GM21423 (cell line): ENCODE results near the gene KDM3B.
"Not testable (repeated sequence)": the region's sequence is repeated elsewhere in the genome, so short reads cannot be mapped to it uniquely, and the experiment has no call there.

Source experiments
- ATAC-seq: cut with Tn5 transposase; IDR thresholded peaks from one replicate; pipeline ENCODE4 v1.9.1; 2021; ENCODE audit warnings: mild to moderate bottlenecking, moderate library complexity; ENCODE audit not compliant: unreplicated experiment

Gene KDM3B

GRCh38 chr5:138386290-138386689, 33.8 kb downstream of the KDM3B start:
- ATAC-seq: no peak

DNA sequence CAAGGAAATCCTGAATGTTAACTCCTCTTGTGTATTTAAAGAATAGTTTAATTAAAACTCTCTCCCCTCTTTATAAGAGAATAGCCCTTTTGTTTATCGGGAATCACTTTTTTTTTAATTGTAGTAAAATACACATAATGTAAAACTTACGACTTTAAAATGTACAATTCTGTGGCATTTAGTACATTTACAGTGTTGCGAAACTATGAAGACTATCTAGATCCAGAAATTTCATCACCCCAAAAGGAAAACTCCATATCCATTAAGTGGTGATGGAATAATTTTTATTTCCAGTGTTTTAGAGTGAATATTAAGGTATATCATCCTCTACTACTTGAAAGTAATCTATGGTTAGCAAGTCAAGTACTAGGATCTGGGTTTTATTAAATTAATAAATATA, 36.8 kb downstream of the KDM3B start:
- no peak for ATAC-seq

DNA sequence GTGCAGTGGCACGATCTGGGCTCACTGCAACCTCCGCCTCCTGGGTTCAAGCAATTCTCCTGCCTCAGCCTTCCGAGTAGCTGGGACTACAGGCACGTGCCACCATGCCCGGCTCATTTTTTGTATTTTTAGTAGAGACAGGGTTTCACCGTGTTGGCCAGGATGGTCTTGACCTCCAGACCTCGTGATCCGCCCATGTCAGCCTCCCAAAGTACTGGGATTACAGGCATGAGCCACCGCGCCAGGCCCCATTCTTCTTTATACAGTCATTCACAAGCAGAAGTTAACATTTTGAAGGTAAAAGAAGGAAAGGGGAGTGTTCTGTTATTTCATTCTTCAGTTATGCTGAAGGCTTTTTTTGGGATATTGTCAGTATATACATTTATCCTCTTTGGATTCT, 37.4 kb downstream of the KDM3B start:
- not testable (repeated sequence) for ATAC-seq

DNA sequence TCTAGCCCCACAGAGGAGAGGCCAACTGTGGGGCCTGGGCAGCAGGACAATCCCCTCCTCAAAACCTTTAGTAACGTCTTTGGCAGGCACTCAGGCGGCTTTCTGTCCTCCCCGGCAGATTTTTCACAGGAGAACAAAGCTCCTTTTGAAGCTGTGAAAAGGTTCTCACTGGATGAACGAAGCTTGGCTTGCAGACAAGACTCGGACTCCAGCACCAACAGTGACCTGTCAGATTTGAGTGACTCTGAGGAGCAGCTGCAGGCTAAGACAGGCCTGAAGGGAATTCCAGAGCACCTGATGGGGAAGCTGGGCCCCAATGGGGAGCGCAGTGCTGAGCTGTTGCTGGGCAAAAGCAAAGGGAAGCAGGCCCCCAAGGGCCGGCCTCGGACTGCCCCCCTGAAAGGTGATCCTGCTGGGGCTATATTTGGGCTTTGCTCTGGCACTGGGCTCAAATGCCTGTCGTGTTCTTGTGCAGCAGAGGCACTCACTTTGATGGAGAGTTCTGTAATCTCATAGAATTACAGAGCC, 39.4 kb downstream of the KDM3B start:
- ATAC-seq: no peak

GRCh38 chr5:138402640-138403039, 50.2 kb downstream of the KDM3B start:
- peak; percentile 84 for ATAC-seq

DNA sequence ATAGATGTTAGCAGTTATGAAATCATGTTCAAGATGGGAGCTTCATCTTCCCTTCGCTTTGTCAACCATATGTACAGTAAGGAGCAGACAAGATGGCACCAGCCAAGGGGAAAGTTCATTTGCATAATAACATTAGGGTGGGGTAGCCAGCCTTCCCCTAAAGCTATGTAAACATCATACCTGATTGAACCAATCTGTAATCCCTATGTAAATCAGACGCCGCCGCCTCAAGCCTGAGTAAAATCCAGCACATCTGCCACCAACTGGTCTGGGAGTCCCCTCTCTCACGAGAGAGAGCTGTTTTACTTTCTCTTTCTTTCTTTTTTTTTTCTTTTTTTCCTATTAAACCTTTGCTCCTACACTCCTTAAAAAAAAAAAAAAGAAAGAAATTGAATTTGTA, 55.5 kb downstream of the KDM3B start:
- no peak for ATAC-seq

DNA sequence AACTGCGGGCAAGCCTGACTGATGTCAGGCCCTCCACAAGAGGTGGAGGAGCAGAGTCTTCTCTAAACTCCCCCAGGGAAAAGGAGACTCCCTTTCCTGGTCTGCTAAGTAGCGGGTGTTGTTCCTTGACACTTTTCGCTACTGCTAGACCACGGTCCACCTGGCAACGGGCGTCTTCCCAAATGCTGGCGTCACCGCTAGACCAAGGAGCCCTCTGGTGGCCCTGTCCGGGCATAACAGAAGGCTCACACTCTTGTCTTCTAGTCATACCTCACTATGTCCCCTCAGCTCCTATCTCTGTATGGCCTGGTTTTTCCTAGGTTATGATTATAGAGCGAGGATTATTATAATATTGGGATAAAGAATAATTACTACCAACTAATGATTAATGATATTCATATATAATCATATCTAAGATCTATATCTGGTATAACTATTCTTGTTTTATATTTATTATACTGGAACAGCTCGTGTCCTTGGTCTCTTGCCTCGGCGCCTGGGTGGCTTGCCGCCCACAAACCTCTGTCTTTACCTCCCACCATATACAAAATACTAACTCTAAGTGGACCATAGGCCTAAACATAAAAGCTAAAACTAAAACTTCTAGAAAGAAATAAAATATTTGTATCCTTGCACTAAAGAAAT, 58.6 kb downstream of the KDM3B start:
- ATAC-seq: not testable (repeated sequence)

- no peak for ATAC-seq
Observed at GRCh38 chr5:138418444-138418843, 66.0 kb downstream of the KDM3B start.

GRCh38 chr5:138425079-138425478, 72.6 kb downstream of the KDM3B start:
- ATAC-seq: no peak

GRCh38 chr5:138435943-138436342, 83.5 kb downstream of the KDM3B start:
- ATAC-seq: no peak

DNA sequence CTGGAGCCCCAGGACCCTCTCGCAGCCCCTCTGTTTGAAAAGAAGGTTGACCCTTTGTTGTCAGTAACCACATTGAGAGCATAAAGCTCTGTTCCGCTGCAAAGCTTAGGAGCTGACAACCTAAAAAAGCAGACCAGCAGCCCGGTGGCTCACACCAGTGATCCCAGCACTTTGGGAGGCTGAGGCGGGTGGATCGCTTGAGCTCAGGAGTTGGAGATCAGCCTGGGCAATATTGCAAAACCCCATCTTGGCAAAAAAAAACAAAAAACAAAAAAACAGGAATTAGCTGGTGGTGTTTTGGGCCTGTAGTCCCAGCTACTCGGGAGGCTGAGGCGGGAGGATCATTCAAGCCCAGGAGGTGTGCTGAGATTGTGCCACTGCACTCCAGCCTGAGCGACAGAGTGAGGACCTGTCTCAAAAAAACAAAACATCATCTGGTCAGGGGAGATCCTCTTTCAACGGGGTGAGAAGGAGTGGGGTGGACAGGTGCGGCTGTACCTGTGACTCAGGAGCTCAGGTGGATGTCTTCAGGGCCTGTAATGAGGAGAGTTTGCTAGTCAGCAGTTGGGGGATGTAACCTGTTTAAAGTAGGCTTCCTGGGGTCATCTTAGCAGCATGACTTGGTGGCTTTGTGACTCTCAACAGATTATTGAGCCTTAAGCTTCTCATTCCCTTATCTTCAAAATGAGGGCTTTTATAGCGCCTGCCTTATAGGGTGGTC, 85.7 kb downstream of the KDM3B start:
- ATAC-seq: no peak

DNA sequence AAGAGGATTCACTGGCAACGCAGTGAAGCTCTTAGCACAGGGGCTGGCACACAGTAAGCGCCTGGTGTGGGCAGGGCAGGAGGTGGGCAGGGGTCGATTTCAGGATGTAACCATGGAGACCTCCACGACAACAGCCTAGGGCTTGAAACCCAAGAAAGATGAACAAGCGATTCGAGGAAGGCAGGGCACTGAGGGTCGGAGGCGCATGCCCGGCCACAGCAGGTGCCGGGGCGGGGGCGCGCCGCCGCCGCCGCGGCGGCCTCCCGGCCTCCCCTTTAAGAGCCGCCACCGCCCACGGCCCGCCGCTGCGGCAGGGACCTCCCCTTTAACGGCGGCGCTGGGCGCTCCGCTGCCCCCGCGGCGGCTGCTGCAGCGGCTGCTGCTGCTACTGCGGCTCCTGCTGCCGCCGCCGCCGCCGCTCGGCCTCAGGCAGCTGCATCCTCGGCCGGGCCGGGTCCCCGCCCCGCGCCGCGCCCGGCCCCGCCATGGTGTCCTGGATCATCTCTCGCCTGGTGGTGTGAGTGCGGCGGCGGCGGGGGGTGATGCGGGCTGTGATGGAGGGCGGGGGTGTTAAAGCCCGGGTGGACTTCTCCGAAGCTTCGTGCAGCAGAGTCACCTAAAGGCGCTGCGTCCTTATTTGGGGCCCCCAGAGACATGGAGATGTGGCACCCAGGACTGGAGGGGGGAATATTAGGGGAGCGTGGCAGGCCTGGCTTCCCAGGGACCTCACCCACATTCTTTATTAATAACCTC, 86.4 kb downstream of the KDM3B start, which contains the start of gene REEP2:
REEP2 (plus strand) TSS at position 334 of the 753 bp plus-strand sequence; CDS start at position 486, 152 bp downstream.
- ATAC-seq: peak; percentile 69

GRCh38 chr5:138439477-138440158, 87.1 kb downstream of the KDM3B start:
- ATAC-seq: no peak

- ATAC-seq: no peak
Observed at GRCh38 chr5:138440159-138441073, 87.9 kb downstream of the KDM3B start.

GRCh38 chr5:138441221-138441620, 88.7 kb downstream of the KDM3B start:
- ATAC-seq: no peak

DNA sequence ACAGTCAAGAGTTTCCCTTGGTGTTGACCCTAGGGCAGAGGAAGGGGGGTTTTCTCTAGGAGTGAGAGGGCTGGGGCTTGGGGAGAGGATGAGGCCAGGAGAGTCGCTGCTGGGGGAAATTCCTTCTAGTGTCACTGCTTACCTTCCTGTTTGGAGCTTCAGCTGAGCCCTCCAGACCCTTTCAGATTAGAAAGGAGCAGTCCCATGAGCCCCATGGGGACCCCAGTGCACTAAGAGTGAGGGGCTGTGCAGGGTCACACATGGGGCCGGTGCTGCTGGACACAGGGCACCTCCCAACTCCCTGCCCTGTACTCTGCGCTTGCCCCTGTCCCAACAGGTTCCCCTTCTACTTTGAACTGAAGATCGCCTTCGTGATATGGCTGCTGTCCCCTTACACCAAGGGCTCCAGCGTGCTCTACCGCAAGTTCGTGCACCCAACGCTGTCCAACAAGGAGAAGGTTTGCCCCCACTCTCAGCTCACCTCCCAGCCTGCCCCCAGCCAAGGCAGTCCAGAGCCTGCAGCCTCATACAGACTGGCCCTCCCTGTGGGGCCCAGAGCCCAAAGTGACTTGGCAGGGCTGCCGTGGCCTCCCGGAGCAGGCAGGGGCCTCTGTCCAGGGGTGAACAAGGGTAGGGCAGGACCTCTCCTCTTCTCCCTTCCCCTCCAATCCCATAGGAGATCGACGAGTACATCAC, 91.7 kb downstream of the KDM3B start:
- ATAC-seq: no peak

- no peak for ATAC-seq
Observed at GRCh38 chr5:138444774-138445546, 92.5 kb downstream of the KDM3B start.

- no peak for ATAC-seq
Observed at GRCh38 chr5:138445547-138446271, 93.2 kb downstream of the KDM3B start.
